GM18498 (cell line): ENCODE results near the gene CDKN2A.

Experiments
- ATAC-seq: cut with Tn5 transposase; IDR thresholded peaks from one replicate; pipeline ENCODE4 v1.9.1; 2021; ENCODE audit warnings: mild to moderate bottlenecking, moderate library complexity; ENCODE audit not compliant: unreplicated experiment

Gene CDKN2A

DNA sequence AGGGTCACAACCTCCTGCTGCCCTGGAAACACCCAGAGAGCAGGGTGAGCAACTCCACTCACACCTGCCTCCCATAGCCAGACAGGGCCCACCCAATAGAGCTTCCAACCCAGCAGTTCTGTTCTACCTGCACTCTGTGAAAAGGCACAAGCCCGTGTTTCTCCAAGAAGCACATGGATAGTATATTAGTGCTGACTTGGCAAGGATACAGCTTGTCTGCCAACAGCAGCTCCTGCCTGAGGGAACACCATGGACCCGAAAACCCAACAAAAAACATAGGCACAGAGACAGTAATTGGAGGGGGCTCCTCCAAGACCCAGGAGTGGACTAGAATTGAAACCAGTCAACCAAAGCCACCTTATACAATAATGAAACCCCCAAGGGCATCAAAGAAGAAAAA, 48.6 kb downstream of the CDKN2A start:
- ATAC-seq: no peak

DNA sequence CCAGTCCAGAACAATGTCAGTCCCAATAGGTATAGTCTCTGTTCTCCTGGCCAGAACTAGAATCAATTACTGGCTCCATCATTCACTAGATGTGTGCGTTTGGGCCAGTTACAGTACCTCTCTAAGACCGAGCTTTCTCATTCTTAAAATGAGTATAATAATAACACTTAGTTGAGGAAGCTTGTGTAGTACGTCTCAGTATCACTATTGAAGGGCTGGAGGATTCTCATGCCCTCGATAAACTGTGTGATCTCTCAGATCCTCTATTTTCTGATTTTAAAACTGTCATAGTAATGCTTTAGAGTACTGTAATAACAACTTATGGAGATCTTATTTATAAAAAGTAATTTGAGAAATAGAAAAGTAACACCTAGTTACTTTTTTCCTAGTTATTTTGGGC, 50.7 kb downstream of the CDKN2A start:
- peak; percentile 59 for ATAC-seq

DNA sequence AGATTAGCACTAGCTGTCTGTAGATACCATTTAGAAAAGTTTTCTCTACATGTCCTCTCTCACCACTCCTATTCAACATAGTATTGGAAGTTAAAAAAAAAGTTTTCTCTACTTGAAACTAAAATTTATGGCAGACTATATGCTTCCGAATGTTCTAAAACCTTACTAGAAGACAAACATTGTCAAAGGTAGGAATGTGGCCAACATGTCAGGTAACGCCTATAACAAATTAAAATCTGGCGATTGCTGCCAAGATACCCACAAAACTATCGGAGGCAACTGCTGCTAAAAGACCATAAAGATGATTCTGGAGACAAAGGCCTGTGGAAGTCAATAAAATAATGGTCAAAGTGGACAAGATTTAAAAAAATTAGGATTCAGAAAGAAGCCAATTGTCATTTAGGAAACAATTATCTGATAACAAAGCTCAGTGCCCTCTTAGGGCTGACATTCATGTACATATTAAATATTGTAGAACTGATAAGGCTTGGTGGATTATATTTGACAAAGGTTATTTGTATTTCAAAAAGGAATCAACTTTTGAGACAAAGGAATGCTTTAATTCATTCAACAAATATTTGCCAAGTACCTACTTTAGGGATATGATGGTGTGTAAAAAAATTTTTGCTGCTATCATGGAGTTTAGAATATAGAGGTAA, 52.7 kb downstream of the CDKN2A start:
- no peak for ATAC-seq

DNA sequence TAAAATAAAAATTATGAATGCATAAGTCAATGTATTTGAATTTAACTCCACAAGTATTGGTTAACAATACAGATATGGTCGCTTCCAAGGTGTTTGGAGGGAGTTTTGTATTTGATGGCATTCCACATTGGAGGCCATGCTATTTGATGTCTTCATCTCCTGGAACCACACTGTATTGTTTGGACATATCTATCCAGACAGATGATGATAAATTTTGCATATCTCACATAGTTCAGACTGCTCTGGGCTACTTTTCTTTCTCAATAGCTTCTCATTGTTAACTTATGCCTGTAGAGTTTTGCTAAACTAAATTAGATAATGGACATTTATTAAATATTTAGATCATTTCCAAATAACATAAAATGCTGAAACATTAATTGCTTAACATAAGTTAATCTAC, 58.0 kb downstream of the CDKN2A start:
- no peak for ATAC-seq

DNA sequence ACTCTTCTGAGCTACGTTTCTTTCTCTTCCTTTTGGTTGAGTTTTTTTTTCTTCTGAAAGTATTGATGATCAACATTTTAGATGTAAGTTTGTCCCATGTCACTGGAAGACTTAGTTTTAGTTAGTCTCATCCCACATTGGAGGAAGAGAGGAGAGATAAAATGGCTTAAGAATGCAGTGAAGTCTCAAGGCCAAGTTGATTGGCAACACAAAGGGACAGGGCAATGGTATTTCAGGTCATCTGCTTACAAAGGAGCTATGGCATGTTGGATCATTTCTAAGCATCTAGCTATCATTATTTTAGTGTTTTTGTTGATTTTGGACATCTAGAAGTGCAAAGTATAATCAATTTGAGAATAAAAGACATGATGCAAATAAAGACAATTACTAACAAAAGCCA, 58.6 kb downstream of the CDKN2A start:
- ATAC-seq: no peak

DNA sequence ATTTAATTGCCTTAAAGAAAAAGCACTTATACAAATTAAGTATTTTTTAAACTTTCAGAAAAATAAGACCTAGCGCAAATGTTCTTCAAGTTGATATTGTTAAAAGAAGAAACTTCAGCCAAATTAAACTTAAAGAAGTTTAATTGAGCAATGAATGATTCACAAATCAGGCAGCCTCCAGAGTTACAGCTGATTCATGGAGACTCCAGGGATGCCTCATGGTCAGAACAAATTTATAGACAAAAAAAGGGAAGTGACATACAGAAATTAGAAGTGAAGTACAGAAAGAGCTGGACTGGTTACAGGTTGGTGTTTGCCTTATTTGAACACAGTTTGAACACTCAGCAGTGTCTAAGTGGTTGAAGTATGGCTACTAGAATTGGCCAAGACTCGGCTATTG, 60.3 kb downstream of the CDKN2A start:
- no peak for ATAC-seq

DNA sequence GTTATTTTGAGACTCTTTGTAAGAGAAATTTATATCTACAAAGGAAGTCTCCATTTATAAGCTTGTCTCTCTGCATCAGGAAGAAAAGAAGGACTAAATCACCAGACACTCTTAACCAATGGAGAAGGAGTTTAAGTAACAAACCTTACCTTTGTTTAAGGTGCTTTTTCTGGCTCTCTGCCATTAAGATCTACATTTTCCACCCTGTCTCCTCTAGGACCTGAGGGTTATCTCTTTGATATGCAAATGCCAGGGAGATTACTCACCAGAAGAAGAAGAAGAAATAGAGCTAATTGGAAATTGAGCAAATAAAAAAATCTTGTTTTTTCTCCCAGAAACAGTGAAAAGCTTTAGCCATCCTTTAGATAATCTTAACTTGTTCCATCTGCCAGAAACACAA, 60.9 kb downstream of the CDKN2A start:
- ATAC-seq: no peak

DNA sequence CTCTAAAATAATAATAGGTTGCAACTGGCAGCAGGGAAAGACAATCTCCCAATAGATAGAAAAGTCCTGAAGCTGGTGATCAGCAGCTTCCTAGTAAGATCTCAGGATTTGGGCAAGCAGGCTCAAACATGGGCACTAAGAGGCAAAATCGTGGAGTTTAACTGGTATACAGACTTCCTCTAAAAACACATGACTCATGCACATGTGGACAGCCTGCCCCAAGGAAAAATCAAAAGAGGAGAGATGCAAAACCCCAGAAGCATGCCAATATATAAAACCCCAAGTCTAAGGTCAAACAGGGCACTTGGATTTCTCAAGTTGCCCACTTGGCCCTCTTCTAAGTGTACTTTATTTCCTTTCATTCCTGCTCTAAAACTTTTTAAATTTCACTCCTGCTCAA, 62.8 kb downstream of the CDKN2A start:
- no peak for ATAC-seq

DNA sequence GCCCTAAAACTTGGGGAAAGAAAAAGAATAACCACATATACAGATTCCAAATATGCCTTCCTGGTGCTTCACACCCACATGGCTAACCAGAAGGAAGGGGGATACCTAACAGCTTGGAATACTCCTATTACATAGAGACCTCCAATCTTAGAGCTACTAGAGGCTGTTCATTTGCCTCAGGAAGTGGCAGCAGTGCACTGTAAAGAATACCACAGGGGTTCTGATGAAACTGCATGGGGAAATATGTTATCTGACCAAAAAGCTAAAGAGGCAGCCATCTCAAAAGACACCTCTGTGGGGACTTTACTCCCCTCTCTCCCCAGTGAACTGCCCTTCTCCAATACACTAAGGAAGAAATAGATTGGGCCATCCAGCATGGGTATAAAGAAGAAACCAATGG, 66.4 kb downstream of the CDKN2A start:
- ATAC-seq: no peak

DNA sequence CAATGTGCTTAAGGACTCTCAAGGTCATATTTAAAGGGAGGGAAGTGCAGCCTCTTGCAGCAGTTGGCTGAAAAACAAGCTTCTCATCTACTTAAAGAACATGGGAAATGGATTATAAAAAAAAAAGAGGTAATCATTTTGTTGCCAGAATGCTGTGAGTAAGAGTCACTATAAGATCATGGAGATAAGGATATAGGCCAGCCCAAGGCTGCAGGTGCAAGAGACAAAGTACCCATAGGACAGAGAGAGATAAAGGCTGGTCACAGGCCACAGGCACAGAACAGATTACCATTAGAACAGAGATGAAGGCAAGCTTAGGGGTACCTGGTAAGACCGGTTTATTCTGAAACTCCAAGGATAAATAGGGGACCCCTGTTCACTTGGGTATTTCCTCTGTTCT, 70.5 kb downstream of the CDKN2A start:
- no peak for ATAC-seq

DNA sequence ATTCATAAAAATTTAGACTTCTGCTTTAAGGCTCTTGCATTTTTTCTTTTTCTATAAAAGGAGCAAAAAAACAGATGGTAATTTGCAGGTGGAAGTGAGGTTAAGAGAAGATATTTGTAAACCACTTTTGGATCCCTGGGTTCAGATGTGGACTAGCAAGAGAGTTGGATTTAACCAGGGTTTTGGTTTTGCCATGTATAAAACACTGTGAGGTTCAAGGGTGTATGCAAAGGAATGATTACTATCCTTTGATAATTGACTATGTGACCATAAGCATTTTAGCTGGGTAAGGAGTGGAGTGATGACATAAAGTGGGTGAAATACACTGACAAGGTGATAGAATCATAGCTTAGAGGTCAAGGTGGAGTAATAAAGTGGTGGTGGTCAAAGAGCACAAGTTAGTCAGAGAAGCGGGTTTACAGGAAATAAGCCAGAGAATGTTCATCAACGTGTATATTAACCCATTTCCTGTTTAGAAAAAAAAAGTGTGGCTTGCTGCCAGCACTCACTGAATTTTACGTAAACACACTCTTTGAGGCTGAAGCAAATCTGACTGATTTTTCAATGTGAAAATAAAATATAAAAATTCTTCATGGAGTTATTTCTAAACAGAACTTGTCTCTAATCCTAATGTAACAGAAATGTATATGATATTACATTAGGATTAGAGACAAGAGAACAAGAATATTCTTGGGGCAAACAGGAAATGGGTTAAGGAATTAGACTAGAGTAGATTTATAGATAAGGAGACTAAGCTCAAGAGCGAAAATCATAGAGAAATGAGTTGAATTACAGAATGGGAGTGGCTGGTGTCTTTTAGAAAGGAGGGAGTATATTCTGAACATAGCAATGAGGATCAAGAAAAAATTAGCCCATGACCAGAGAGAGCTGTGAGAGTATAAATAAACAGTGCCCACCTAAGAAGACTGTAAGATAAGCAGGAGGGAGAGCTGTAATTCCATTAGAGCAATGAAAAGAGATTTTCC, 74.5 kb downstream of the CDKN2A start:
- peak; percentile 88 for ATAC-seq
